Measurements from ENCODE around the gene LRRC75B.

Gene LRRC75B

DNA sequence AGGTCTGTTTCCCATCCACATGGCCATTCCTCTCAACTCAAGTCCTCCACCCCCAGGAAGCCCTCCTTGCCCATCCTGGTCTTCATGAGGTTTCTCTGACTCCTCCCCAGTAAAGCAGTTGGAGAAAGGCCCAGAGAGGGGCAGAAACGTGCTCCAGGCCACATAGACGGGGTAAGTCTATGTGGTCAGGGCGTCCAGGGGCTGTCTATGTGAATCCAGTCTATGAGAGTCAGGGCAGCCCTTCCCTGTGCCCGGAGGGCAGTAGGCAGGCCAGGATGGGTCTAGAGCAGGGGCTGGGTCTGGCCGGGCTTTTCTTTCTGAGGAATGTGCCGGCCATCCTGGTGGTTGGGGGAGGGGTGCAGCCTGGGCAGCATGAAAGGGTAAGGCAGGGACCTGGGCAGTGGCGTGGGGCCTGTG is 49.7 kb downstream of the LRRC75B start:
- no peak overlapping the region for H3K27ac ChIP-seq
- H3K27me3 ChIP-seq (ENCODE audit: control insufficient read depth, insufficient read depth, low read length), result no peaks in the 10 kb centered on the region
- no peaks in the 10 kb centered on the region for H3K4me1 ChIP-seq
- H3K9me3 ChIP-seq (ENCODE audit: control insufficient read depth, low read length), result no peaks in the 10 kb centered on the region
- TF ChIP-seq, protein P1, sequence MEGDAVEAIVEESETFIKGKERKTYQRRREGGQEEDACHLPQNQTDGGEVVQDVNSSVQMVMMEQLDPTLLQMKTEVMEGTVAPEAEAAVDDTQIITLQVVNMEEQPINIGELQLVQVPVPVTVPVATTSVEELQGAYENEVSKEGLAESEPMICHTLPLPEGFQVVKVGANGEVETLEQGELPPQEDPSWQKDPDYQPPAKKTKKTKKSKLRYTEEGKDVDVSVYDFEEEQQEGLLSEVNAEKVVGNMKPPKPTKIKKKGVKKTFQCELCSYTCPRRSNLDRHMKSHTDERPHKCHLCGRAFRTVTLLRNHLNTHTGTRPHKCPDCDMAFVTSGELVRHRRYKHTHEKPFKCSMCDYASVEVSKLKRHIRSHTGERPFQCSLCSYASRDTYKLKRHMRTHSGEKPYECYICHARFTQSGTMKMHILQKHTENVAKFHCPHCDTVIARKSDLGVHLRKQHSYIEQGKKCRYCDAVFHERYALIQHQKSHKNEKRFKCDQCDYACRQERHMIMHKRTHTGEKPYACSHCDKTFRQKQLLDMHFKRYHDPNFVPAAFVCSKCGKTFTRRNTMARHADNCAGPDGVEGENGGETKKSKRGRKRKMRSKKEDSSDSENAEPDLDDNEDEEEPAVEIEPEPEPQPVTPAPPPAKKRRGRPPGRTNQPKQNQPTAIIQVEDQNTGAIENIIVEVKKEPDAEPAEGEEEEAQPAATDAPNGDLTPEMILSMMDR (IDR thresholded peaks at IDR 0.05), result no peak
- no peak overlapping the region for H2AFZ ChIP-seq
- H3K36me3 ChIP-seq (ENCODE audit: control insufficient read depth, insufficient read depth, low read length), result no peaks in the 10 kb centered on the region
- no peaks in the 10 kb centered on the region for H3K79me2 ChIP-seq
- H3K4me2 ChIP-seq (ENCODE audit: low read length), result no peak overlapping the region
- H3K9ac ChIP-seq, result no peak overlapping the region
- H3K4me3 ChIP-seq (ENCODE audit: low read depth, low read length), result no peak overlapping the region

DNA sequence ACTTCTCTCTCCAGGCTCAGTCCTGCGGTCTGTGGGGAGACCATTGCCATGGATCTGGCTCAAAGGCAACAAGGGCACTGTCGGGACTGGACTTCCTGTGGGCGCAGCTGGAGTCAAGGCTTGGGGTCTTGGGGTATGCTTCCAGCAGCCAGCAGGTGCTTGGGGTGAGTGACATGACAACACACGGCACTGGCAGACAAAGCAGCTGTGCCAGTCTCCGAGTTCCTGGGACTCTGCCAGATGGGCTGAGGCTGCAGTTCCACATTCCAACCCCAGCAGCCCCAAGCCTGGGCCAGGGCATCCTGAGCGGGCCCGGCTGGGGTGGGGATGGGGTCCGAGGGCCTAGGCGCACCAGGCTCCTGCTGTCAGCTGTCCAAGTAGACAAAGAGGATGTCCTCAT is 50.2 kb downstream of the LRRC75B start:
- H3K4me3 ChIP-seq (ENCODE audit: low read depth, low read length), result no peak overlapping the region
- H3K79me2 ChIP-seq, result no peaks in the 10 kb centered on the region
- no peaks in the 10 kb centered on the region for H3K27me3 ChIP-seq (ENCODE audit: control insufficient read depth, insufficient read depth, low read length)
- no peaks in the 10 kb centered on the region for H3K4me1 ChIP-seq
- H3K36me3 ChIP-seq (ENCODE audit: control insufficient read depth, insufficient read depth, low read length), result no peaks in the 10 kb centered on the region
- no peak overlapping the region for H3K4me2 ChIP-seq (ENCODE audit: low read length)
- H2AFZ ChIP-seq, result no peak overlapping the region
- H3K9me3 ChIP-seq (ENCODE audit: control insufficient read depth, low read length), result no peaks in the 10 kb centered on the region
- no peak overlapping the region for H3K27ac ChIP-seq
- TF ChIP-seq, protein P1 (IDR thresholded peaks at IDR 0.05), result no peak
- no peak overlapping the region for H3K9ac ChIP-seq

GRCh38 chr22:24541681-24542515 is 51.0 kb downstream of the LRRC75B start:
- Histone ChIP-seq H3K27me3 (ENCODE audit: control insufficient read depth, insufficient read depth, low read length) (no peaks in the 10 kb centered on the region), H3K9me3 (ENCODE audit: control insufficient read depth, low read length) (no peaks in the 10 kb centered on the region), H3K79me2 (no peaks in the 10 kb centered on the region), H3K4me1 (no peaks in the 10 kb centered on the region), H3K9ac (no peak overlapping the region), H3K4me2 (ENCODE audit: low read length) (no peak overlapping the region), H3K27ac (no peak overlapping the region), H3K36me3 (ENCODE audit: control insufficient read depth, insufficient read depth, low read length) (no peaks in the 10 kb centered on the region), H2AFZ (no peak overlapping the region), H3K4me3 (ENCODE audit: low read depth, low read length) (no peak overlapping the region)
- TF ChIP-seq, protein P1 (IDR thresholded peaks at IDR 0.05), result no peak

- H2AFZ ChIP-seq, result no peak overlapping the region
- no peaks in the 10 kb centered on the region for H3K36me3 ChIP-seq (ENCODE audit: control insufficient read depth, insufficient read depth, low read length)
- H3K4me1 ChIP-seq, result no peaks in the 10 kb centered on the region
- TF ChIP-seq, protein P1 (IDR thresholded peaks at IDR 0.05), result no peak
- no peak overlapping the region for H3K9ac ChIP-seq
- H3K79me2 ChIP-seq, result no peaks in the 10 kb centered on the region
- H3K4me2 ChIP-seq (ENCODE audit: low read length), result no peak overlapping the region
- no peak overlapping the region for H3K4me3 ChIP-seq (ENCODE audit: low read depth, low read length)
- H3K9me3 ChIP-seq (ENCODE audit: control insufficient read depth, low read length), result no peaks in the 10 kb centered on the region
- H3K27ac ChIP-seq, result no peak overlapping the region
- H3K27me3 ChIP-seq (ENCODE audit: control insufficient read depth, insufficient read depth, low read length), result no peaks in the 10 kb centered on the region
Measured at GRCh38 chr22:24540470-24540869, 52.4 kb downstream of the LRRC75B start.

GRCh38 chr22:24536089-24536488 is 56.8 kb downstream of the LRRC75B start:
- Histone ChIP-seq H3K4me1 (no peaks in the 10 kb centered on the region), H3K4me3 (ENCODE audit: low read depth, low read length) (no peak overlapping the region), H3K9me3 (ENCODE audit: control insufficient read depth, low read length) (no peaks in the 10 kb centered on the region), H3K27ac (no peak overlapping the region), H3K27me3 (ENCODE audit: control insufficient read depth, insufficient read depth, low read length) (no peaks in the 10 kb centered on the region), H3K9ac (no peak overlapping the region), H3K4me2 (ENCODE audit: low read length) (no peak overlapping the region), H3K36me3 (ENCODE audit: control insufficient read depth, insufficient read depth, low read length) (no peaks in the 10 kb centered on the region), H3K79me2 (no peaks in the 10 kb centered on the region), H2AFZ (no peak overlapping the region)
- TF ChIP-seq, protein P1 (IDR thresholded peaks at IDR 0.05), result no peak

Measured in parathyroid adenoma (tissue), 2 donors.